GM18909 (cell line): Measurements from ENCODE around the gene GPR62.

ENCODE experiments used
- ATAC-seq: cut with Tn5 transposase; IDR thresholded peaks from one replicate; pipeline ENCODE4 v1.9.1; 2021; ENCODE audit warnings: mild to moderate bottlenecking; ENCODE audit not compliant: unreplicated experiment, poor library complexity

GPR62 gene

DNA sequence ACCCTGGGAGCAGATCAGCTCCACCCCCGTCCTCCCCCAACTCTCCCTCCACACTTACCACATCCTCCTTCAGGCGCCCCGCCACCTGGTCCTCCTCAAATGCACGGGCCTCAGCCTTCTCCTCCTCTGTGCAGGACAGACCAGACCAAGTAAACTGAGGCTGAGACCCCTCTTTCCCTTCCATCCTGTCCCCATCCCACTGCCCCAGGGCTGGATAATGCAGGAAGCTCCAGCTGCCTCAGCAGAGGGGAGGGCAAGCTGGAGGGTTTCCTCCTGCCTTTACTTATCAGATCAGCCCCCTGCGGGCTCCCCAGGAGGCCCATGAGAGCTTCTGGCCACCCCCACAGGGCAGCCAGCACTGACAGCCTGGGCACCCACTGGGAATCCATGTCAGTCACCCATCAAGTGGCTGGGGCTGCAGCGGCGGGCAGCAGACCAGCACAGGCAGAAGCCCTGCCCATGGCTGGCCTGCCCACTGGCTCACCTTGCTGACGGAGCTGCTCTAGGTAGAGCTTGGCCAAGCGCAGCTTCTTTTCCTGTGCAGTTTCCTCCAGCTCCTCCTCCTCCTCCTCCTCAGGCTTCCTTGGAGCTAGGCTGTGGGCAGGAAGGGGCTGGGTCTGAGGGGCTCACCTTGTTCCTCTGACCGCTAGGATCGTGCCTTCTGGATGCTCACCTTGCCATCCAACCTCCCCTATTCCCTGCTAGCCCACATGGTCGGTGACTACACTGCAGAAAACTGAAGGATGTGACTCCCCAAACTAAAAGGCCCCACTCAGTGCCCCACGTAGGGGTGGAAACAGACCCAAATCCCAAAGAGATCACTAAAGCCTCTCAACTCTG lies 17.4 kb upstream of the GPR62 start:
- ATAC-seq, result no peak

DNA sequence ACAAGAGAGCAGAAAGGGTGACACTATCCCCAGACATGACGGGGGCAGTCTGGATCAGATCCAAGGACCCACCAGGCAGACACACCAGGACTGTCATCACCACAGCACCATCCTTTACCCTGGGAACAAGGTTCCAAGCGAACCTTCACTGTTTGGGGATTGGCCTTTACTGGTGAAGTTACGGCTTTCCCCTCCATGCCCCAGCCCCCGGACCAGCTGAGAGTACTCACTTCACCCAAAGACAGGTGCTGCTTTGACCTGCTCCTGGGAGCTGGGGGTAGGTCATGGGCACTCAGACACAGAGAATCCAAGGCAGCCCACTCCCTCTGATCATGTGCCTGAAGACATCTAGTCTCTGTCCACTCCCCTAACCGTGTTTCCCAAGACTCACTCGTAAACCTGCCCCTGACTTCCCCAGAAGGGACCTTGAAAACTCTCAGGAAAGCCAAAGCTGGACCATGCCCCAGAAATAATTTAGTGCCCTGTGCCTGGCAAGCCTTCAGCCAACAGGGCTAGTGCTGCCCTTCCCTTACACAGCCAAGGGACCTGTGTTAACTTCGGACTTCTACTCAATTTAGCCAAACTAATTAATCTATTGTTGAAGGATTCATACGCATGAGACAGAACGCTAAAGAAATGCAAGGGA lies 16.3 kb upstream of the GPR62 start:
- no peak for ATAC-seq

- no peak for ATAC-seq
Measured at GRCh38 chr3:51940648-51941462, 14.3 kb upstream of the GPR62 start.

DNA sequence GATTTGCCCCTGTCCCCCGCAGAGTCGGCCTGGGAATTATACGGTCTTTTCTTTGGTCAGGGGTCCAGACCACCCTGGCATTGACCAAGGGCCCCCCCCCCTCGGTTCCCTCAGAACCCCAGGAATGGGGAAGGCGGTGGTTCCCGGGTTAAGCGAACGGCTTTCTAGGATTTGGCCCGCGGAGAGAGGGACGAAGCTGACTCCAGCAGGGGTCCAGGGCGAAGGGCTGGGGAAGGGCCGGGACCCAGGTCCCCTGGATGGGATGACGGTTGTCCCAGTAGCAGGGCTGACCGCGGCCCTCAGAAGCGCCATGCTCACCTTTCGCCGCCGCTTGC lies 13.8 kb upstream of the GPR62 start:
- ATAC-seq, result no peak

- ATAC-seq, result peak; percentile 93
Measured at GRCh38 chr3:51941798-51942602, 13.2 kb upstream of the GPR62 start, which contains the start of the genes PARP3 and RRP9. Gene PARP3, plus strand, starts transcription at chr3:51942363. Its CDS starts 993 bp downstream, at chr3:51943356. Gene RRP9, minus strand, starts transcription at chr3:51941904. Its CDS starts 37 bp downstream, at chr3:51941867.

DNA sequence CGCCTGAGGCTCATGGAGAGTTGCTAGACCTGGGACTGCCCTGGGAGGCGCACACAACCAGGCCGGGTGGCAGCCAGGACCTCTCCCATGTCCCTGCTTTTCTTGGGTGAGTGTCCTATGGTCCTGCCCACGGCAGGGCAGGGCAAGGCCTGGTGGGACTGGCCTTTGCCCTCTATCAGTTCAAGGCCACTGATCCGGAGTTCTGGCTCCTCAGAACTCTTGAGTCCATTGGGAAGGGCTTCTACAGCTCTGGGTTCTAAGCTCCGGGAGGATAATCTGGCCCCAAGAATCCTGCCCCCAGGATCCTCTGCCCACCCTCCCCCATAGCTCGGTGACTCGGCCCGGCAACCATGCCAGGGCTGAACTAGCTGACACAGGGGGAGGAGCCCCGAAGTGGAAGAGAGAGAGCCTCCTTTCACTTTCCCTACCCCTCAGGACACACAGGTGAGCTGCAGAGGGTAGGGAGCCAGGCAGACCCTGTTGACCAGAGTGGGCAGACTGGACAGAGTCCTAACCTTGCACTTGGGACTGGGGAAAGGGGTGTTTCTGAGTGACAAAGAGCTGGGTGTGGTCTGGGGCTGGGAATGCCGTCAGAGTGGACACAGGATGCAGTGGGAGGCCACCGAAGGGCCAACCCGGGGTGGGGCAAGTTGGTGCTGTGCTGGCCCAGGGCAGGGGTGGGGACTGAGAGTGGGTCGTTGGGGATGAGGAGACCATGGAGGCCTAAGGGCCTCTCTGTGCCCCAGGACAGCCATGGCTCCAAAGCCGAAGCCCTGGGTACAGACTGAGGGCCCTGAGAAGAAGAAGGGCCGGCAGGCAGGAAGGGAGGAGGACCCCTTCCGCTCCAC lies 12.4 kb upstream of the GPR62 start:
- ATAC-seq, result no peak

DNA sequence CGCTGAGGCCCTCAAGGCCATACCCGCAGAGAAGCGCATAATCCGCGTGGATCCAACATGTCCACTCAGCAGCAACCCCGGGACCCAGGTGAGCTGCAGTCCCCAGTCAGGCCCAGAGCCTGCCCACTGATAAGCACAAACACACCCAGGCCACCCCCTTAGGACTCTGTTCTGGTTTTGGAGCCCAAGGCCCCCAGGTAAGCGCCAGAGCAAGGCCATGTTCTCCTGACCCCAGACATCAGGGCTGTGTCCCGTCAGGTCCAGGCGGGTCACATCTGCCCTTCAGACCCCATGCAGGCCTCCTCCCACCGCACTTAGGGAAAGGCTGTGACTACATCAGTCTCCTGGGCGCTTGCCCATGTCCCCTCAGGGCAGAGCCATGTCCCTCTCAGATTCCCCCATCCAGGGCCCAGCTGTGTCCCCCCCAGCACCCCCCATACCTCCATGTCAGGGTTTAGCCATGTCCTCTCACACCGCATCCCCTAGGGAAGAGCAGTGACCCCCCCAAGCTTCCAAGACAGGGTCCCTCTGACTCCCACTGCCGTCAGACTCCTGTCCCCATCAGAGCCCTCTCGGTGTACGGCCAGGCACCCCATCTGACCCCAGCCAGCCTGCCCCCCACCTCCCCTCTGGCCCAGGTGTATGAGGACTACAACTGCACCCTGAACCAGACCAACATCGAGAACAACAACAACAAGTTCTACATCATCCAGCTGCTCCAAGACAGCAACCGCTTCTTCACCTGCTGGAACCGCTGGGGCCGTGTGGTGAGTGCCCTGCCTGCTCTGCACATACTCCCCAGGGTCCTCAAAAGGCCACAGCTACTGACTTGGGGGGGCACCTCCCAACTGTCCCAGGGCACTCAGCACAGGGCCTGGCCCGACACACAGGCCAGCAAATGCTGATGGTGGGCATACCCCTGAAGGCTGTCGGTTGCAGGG lies 11.5 kb upstream of the GPR62 start:
- ATAC-seq, result no peak

DNA sequence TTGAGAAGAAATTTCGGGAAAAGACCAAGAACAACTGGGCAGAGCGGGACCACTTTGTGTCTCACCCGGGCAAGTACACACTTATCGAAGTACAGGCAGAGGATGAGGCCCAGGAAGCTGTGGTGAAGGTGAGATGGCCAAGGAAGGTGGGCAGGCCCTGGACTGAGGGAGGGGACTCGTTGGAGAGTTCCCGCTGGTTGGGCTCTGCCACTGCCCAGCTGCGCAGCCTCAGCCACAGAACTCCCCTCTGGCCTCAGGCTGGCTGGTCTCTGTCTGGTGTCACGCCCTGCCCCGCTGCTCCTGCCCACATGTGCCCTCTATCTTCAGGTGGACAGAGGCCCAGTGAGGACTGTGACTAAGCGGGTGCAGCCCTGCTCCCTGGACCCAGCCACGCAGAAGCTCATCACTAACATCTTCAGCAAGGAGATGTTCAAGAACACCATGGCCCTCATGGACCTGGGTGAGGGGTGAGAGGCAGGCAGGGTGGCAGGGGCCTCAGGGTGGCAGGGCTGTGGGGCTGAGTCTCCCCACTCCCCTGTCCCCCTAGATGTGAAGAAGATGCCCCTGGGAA lies 10.6 kb upstream of the GPR62 start:
- no peak for ATAC-seq

DNA sequence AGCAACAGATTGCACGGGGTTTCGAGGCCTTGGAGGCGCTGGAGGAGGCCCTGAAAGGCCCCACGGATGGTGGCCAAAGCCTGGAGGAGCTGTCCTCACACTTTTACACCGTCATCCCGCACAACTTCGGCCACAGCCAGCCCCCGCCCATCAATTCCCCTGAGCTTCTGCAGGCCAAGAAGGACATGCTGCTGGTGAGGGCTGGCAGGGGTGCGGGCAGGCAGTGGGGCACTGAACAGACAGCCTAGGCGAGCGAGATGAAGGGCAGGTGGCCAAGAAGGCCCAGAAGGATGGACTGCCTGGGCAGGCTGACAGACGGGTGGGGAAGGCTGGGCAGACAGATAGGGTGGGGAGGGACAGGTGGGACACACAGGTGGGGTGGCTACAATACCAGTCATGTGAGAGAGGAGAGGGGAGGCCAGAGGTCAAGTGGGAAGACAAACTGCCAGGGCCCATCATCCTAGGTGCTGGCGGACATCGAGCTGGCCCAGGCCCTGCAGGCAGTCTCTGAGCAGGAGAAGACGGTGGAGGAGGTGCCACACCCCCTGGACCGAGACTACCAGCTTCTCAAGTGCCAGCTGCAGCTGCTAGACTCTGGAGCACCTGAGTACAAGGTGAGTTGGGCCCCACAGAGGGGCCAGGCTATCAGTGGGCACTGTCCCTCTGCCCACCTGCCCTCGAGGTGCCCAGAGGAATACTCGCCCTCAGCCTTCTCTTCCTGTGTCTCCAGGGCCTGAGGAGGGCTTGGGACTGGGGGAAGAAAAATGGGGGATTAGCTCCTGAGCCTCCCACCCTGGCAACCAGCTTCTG lies 9.9 kb upstream of the GPR62 start:
- no peak for ATAC-seq

- ATAC-seq, result no peak
Measured at GRCh38 chr3:51945926-51946705, 9.1 kb upstream of the GPR62 start.

GRCh38 chr3:51946796-51947195 lies 8.4 kb upstream of the GPR62 start:
- ATAC-seq, result no peak

DNA sequence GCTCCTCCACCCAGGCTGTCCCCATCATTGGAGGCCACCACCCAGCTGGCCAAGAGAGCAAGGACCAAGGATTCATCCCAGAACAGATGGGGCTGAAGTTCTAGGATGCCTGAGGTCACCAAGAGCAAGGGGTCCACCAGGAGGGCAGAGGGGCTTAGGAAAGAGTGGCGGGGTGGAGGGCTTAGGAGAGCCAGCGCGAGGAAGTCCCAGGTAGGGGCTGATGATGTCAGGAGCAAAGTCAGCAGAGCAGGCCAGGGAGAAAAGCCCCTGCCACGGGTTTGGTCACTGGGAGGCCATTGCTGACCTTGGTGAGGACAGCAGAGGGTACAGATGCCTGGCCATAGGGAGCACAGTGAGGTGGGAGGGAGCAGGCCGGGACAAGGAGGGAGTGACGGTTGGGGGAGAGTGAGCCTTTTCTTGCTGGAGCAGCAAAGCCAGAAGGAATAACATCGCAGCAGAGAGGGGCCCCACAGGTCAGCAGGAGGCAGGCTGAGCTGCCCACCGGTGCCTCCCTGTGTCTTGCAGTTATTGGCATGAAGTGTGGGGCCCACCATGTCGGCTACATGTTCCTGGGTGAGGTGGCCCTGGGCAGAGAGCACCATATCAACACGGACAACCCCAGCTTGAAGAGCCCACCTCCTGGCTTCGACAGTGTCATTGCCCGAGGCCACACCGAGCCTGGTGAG lies 7.8 kb upstream of the GPR62 start:
- no peak for ATAC-seq

GRCh38 chr3:51948016-51948580 lies 7.1 kb upstream of the GPR62 start:
- ATAC-seq, result no peak

GRCh38 chr3:51949121-51949520 lies 6.1 kb upstream of the GPR62 start:
- no peak for ATAC-seq

DNA sequence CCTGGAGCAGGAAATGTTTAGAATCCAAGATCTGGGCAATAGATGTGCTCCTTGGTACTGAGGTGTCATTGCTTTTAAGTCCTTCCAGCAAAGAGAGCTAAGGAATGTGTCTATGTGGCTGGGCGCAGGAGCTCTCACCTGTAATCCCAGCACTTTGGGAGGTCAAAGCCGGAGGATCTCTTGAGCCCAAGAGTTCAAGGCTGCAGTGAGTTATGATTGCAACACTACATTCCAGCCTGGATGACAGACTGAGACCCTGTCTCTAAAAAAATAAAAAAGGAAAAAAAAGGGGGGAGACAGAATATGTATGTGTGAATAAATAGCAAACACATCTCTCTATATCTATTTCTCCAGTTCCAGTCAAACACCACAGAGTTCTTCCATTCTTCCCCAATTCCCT lies 4.3 kb upstream of the GPR62 start:
- ATAC-seq, result no peak
